Measurements from ENCODE around the gene MRPL38.

The MRPL38 gene

GRCh38 chr17:75926456-75926855 is 21.8 kb upstream of the MRPL38 start:
- TF ChIP-seq CTCF (IDR thresholded peaks at IDR 0.05): no peak
- no peak overlapping the region for H3K4me3 ChIP-seq
- DNase-seq (ENCODE audit: low spot score): no peak
- no peak overlapping the region for H3K27ac ChIP-seq

GRCh38 chr17:75925912-75926311 is 21.2 kb upstream of the MRPL38 start:
- DNase-seq (ENCODE audit: low spot score): no peak
- no peak for TF ChIP-seq CTCF (IDR thresholded peaks at IDR 0.05)
- Histone ChIP-seq H3K27ac (no peak overlapping the region), H3K4me3 (no peak overlapping the region)

GRCh38 chr17:75925103-75925502 is 20.4 kb upstream of the MRPL38 start:
- Histone ChIP-seq H3K27ac (no peak overlapping the region), H3K4me3 (no peak overlapping the region)
- no peak for TF ChIP-seq CTCF (IDR thresholded peaks at IDR 0.05)
- no peak for DNase-seq (ENCODE audit: low spot score)

- no peak for DNase-seq (ENCODE audit: low spot score)
- no peak overlapping the region for H3K4me3 ChIP-seq
- no peak overlapping the region for H3K27ac ChIP-seq
- TF ChIP-seq CTCF (IDR thresholded peaks at IDR 0.05): no peak
These were observed 18.5 kb upstream of the MRPL38 start for GRCh38 chr17:75922963-75923874.

GRCh38 chr17:75922173-75922961 is 17.7 kb upstream of the MRPL38 start:
- H3K4me3 ChIP-seq: no peak overlapping the region
- no peak overlapping the region for H3K27ac ChIP-seq
- DNase-seq (ENCODE audit: low spot score): no peak
- no peak for TF ChIP-seq CTCF (IDR thresholded peaks at IDR 0.05)

GRCh38 chr17:75921596-75921995 is 16.9 kb upstream of the MRPL38 start:
- TF ChIP-seq CTCF (IDR thresholded peaks at IDR 0.05): no peak
- DNase-seq (ENCODE audit: low spot score): no peak
- Histone ChIP-seq H3K27ac (no peak overlapping the region), H3K4me3 (no peak overlapping the region)
